Inflammatory macrophage treated with lipopolysaccharide for 4 hours (primary cell): ENCODE data around the gene ZSWIM3.
A peak's percentile ranks its signal among the peaks of the same experiment; 100 is the strongest.

Experiments used
- DNase-seq: peaks from one replicate; pipeline ENCODE4 v3.0.0-alpha.2; 2020

ZSWIM3 gene

DNA sequence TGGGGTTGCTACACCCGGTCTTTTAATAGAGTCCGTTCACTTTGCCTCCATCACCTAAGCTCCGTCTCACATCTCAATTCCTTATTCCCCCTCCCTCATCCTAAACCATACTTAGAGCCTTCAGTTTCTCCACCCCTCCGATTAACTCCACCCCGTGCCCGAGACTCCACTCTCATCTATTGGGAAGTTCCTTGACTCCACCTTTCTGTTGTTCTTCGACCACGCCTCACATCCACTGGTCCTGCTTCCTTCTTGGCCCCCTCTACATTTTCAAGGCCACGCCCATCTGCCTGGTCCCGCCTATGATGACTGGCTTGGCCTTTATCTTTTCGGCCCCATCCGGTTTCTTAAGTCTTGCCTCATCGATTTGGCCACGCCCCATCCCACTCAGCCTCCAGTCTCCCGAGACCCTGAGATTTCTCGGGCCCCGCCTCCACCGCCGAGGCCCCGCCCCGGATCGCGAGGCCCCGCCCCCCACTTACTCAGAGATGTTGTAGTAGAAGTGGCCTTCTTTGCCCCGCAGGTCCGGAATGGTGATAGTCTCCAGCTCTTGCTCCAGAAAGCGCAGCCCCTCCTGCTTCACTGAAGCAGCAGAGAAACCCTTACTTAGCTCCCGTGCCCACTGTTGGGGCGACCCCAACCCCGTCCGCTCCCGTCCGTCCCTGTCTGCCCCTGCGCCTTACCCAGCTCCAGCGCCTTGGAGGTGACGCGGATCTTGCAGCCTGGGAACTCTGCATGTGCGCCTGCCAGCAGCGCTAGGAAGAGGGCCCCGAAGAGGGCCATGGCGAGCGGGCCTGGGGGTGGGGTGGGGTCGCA lies 53.5 kb downstream of the ZSWIM3 start:
- peak; percentile 100 for DNase-seq

DNA sequence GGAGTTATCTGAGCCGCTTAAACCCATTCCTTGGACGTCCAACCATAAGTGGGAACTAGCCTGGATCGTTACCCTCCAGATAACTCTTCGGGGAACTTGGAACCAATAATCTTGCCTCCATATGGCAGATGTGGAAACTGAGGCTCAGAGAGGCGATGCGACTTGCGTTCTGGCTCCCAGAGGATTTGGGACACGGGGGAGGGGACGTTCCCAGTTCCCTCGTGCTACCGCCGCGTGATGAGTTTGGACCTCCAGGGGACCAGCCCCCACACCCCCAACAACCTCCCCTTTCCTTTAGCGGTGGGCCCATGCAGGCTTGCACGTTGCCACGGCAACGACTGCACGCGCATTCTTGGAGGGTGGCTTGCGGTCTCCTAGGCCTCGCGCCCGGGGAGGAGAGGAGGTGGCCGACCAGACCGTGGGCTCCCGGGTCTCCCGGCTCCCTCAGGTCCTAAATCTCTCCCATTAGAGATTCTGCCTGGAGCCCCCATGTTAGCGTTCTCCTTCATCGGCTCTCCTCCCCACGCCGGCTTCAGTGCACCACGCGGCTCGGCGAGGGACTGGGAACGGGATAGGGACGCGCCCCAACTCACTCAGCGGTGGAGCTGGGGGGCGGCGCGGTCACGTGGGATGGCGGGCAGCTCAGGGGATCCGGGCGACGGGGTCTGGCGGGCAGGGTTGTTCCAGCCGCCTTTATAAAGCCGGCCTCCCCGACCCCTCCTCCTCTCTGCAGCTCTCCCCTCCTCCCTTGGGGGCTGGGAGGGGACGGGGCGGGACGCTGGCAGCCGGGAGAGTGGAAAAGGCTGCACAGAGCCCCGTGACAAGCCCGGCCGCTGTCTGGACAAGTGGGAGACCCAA lies 54.3 kb downstream of the ZSWIM3 start, which contains the start of gene PLTP:
Gene PLTP (minus strand): TSS at position 670 of the 858 bp plus-strand sequence. CDS start 703 bp downstream, outside the sequence.
- peak; percentile 23 for DNase-seq

DNA sequence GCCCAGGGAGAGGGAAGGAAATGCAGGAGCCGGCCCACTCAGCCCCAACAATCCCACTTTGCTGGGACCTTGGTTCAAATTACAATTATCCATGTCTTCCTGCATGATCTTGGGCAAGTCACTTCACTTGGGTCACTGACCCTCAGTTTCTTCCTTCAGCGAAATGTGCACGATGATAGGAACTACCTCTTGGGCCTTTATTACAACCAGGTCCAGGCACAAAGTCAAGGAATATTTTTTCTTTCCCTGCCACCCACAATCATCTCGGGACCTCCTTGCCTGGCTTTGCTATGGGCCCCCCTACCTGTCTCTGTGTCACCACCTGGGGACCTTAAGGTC lies 54.9 kb downstream of the ZSWIM3 start:
- DNase-seq, result no peak

DNA sequence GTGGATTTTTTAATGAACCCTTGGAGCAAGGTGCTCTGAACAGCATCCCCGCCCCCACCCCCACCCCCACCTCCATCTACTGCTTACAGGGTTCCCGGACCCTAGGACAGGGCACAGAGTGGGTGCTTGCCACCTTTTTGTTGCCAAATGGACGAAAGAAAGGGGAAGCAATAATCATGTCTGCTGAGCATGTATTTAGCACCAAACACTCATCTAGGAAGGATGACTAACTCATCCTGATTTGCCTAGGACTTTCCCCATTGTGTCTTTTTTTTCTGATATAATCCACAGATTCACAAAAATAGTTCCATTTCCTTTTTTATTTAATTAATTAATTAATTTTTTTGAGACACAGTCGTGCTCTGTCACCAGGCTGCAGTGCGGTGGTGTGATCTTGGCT lies 55.7 kb downstream of the ZSWIM3 start:
- peak; percentile 93 for DNase-seq

DNA sequence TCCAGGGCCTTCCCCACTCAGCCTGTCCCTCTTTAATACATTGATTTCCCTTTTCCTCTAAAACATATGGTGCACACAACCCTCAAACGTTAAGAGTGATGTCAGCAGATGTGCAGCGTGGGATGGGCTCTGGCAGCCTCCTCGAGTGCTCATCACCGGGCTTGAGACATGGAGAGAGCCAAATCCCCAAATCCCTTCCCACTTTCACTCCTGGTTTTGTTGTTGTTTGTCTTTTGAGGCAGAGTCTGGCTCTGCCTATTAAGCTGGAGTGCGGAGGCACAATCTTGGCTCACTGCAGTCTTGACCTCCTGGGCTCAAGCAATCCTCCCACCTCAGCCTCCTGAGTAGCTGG lies 60.4 kb downstream of the ZSWIM3 start:
- DNase-seq, result peak; percentile 58

DNA sequence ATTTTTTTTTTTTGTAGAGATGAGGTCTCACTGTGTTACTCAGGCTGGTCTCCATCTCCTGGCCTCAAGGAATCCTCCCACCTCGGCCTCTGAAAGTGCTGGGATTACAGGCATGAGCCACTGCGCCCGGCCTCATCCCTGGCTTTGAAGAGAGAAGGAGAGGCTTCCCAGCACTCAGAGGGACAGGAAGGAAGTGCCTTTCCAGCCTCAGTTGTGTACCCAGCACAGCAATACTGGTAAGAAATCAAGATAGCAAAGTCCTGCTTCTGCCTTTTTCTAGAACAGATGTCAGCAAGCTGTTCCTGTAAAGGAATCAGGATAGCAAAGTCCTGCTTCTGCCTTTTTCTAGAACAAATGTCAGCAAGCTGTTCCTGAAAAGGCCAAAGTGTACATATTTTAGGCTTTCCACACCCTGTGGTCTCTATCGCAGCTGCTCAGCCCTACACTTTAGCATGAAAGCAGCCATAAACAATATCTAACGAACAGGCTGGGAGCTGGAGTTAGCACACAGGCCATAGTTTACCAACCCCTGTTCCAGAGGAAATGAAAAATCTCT lies 60.8 kb downstream of the ZSWIM3 start:
- peak; percentile 24 for DNase-seq

DNA sequence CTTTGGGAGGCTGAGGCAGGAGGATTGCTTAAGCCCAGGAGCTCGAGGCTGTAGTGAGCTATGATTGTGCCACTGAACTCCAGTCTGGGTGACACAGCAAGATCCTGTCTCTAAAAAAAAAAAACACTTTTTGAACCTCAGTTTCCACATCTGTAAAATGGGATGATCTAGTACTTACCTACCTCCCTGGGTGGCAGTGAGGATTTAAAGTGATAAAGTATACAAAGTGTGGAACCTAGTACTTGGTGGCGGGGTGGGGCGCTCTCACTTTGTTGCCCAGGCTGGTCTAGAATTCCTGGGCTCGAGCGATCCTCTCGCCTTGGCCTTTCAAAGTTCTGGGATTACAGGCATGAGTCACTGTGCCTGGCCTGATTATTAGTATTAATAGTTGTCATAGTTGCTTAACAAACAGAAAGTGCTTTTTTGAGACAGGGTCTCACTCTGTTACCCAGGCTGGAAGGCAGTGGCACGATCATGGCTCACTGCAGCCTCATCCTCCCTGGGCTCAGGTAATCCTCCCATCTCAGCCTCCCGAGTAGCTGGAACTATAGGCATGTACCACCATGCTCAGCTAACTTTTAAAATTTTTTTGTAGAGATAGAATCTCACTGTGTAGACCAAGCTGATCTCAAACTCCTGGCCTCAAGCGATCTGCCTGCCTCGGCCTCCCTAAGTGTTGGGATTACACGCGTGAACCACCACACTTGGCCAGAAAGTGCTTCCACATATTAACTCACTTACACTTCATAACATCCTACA lies 61.5 kb downstream of the ZSWIM3 start:
- no peak for DNase-seq

DNA sequence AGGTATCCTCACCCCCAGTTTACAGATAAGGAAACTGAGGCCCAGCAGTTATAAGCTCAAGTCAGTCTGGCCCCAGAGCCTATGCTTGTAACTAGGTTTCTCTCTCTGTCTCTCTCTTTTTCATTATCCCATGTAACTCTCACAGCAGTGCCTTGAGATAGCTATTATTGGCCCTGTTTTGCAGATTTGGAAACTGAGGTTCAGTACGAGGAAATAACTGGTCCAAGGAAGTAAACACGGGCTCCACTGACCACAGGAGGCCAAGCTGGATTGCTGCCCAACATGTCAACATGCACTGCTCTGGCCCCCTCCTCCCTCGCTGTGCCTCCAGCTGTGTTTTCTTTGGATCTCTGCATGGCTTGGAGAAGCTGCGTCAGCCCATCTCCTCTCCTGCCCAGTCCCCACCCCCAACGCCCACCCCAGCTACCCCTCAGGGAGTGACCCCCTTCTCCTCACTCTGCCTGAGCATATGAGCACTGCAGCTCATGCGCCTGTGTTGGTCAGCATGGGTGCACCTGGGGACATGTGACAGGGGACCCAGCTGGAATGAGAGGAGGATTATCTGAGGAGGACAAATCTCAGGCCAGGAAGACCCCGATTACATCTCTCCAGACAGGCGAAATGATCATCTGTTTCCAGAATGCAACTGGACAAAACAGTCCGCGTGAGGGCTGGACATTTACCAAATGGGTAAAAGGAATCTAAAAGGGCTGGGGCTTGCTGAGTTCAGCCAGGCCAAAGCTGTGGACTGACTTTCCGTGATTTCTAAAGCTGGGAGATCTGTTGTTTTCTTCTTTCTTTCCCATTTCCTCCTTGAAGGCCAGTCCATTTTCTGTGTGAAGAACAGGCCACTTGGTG lies 62.4 kb downstream of the ZSWIM3 start:
- DNase-seq, result peak; percentile 36

DNA sequence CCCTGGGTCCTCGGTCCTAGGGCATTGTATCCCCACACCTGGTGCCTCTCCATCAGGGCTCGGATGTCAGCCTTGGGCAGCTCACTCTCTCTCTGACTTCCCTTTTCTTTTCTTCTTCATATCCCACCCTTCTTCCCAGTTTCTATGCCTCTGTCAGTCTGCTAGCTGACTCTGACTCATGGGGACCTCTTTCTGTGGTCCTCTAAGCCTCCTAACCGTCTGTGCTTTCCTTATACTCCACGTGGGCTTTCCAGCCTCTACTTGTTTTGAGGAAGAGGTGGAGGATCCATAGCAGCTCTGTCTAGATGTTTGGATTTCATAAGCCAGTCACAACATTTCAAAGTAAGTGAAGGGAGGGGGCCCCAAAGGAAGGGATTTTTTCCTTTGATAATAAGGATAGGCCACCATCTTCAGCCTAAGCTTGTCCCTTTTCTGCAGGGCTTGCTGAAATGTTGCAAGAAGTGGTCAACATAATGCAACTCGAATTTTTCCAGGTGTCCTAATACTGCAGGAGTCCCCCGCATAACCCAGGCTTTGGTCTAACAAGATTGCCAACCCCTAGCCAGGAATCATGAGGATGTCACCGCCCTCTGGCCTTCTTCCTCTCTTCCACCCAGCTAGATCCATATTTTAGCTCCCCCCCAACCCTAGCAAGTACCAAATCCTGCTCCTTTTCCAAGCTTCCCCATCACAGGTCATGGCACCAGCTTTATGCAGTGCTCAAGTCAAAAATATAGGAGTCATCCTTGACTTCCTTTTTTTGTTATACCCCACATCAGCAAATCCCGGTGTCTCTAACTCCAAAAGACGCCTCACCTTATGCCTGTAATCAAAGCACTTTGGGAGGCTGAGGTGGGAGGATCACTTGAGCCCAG lies 63.3 kb downstream of the ZSWIM3 start:
- DNase-seq, result peak; percentile 87

DNA sequence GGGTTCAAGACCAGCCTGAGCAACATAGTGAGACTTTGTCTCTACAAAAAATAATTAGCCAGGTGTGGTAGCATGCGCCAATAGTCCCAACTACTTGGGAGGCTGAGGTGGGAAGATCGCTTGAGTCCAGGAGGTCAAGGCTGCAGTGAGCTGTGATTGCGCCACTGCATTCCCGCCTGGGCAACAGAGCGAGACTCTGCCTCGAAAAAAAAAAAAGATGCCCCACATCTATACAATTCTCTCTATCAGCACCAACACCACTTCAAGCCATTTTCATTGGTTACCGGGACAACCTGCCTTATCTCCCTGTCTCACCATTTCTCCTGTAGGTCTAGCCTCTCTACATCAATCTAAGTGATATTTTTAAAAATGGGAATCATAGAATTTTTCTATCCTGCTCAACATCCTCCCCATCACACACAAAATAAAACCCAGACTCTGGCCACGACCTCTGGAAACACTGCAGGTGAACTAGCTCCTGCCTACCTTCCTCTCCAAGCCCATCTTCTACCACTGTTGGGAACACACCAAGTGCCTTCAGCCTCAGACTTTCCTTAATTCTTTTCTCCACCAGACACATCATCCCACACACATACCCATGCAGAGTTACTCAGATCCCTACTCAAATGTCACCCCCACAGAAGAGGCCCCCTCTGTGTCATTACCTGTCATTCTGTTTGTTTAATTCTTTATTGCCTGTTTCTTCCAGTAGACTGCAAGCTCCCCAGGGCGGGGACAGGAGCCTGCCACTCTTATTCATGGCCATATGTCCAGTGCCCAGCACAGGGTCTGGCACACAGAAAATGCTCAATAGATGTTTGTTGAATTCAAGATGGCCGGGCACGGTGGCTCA lies 64.1 kb downstream of the ZSWIM3 start:
- DNase-seq, result no peak

DNA sequence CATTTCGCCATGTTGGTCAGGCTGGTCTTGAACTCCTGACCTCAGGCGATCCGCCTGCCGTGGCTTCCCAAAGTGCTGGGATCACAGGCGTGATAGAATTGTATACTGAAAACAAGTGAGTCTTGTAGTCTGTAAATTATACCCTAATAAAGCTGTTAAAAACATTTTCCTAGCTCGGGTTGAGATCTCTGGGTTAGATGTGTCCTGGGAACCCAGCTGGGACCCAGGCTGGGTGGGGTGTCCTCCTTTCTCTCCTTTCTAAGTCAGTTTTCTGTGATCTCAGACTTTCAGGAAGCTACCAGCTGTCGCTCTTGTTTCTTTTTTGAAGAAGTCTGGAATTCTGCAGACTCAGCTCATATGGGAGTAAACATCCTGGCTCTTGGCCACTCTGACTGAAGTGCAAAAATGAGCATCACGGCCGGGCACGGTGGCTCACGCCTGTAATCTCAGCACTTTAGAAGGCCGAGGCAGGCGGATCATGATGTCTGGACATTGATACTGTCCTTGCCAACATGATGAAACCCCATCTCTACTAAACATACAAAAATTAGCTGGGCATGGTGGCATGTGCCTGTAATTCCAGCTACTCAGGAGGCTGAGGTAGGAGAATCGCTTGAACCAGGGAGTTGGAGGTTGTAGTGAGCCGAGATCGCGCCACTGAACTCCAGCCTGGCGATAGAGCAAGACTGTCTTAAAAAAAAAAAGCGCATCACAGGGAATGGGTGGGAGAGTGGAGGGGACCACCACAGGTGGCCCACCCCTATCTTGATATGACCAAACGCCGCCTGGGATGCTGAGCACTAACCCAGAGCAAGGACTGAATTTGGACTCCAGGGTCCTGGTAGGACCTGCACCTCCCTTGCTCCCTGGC lies 67.2 kb downstream of the ZSWIM3 start:
- DNase-seq, result peak; percentile 55

DNA sequence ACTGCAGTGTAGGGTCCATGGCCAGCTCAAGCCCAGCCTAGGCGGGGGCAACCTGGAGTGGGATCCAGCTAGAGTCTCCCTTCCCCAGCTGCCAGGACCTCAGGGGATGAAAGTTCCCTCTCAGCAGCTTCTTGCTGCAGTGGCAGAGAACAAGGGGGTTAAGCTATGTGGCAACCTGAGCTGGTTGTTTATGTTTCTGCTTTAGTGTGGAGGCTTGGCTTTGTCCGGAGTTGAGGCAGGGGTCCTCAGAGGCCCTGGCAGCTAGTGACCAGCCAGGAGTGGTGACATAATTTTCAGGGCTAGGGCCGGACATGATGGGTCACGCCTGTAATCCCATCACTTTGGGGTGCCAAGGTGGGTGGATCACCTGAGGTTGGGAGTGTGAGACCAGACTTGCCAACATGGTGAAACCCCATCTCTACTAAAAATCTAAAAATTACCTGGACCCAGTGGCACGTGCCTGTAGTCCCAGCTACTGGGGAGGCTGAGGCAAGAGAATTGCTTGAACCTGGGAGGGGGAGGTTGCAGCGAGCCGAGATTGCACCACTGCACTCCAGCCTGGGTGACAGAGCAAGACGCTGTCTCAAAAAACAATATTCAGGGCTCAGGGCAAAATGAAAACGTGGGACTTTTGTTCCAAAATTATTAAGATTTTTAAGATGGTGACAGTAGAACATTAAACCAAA lies 68.5 kb downstream of the ZSWIM3 start:
- DNase-seq, result no peak

DNA sequence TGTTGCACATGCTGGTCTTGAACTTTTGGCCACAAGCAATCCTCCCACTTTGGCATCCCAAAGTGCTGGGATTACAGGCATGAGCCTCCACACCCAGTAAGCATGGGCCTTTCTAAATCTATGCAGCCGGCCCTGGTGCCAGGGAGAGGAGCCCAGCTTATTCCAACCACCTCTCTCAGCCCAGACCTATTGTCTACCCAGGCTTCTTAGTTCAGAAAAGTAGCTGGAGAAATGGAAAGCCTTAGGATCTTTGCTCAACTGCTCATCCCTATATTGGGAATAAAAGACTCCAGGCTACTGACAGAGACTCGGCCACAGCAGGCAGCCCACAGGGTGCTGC lies 69.3 kb downstream of the ZSWIM3 start:
- DNase-seq, result no peak

DNA sequence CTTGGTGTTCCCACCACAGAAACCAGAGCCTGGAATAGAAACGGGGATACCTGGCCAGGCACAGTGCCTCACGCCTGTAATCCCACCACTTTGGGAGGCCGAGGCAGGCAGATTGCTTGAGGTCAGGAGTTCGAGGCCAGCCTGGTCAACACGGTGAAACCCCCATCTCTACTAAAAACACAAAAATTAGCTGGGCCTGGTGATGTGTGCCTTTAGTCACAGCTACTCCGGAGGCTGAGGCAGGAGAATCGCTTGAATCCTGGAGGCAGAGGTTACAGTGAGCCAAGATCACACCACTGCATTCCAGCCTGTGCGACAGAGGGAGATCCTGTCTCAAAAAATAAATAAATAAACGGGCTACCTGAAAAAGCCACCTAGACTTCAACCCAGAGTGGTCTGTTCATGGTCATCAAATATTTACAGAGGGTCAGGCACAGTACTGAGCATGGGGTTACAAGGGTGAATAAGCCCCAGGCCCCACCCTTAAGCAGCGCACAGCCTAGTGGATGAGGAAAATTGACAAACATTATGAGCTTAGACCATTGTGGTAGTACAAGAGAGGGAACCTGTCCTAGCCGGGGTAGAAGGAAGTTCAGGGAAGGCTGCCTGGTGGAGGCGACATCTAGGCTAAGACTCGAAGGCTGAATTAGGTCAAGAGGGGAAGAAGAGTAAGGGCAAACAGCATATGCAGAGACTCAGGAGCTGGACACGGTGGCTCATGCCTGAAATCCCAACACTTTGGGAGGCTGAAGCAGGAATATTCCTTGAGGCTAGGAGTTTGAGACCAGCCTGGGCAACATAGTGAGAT lies 69.9 kb downstream of the ZSWIM3 start:
- no peak for DNase-seq
